Activated CD4-positive, alpha-beta T cell treated with anti-CD3 and anti-CD28 coated beads, Interleukin-2, amount 50 U/mL, for 1 hour (primary cell): Measurements from ENCODE around the gene LAMP5.

Experiments
- DNase-seq: peaks from one replicate; pipeline ENCODE4 v3.0.0-alpha.2; 2020

The LAMP5 gene

DNA sequence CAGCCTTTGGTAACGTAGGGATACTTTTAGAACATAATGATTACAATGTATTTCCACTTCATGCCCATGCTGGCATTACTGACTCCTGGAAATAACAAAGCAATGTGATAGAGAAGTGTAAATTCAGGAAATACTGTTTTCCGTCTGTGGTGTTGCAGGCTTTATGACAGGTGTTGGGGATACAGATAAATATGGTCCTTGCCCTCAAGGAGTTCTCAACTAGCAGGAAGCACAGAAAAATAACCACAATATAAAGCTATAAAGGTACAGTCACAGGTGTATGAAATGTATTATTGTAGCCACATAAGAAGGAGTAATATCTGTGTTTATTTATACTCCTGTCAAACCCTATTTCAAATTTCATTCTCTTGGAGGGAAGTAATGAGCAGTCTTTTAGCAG lies 12.9 kb upstream of the LAMP5 start:
- no peak for DNase-seq

DNA sequence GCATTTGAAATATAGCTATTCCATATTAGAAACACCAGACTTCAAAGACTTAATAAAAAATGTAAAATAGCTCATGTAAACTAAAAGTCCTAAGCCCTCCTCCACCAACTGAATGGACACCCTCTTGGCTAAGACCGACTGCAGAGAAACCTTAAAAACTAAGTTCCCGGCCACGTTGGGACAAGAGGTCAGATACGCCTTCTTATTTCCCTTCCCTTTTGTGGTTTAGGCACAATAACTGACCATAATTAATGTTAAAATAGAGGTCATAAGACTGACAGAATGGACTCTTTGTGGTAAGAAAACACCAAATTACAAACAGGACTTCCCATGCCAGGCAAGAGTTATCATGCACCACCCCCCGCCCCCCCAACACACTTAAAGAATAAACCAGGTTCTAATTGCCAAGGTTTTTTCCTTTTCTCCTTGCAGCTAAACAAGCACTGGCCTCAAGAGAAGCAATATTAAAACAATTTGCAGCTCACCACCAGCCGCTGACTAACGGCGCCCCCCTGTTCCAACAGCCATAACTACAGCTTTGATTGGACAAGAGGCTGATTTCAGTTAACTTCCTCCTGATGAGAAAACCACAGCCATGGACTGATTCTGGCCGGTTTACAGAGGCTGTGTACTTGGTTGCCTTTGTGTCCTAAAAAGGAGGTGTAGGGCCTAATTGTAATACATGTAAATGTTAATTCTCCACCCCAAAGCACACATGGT lies 10.7 kb upstream of the LAMP5 start:
- DNase-seq: no peak

- DNase-seq: no peak
Measured at GRCh38 chr20:9506280-9506821, 8.0 kb upstream of the LAMP5 start.

DNA sequence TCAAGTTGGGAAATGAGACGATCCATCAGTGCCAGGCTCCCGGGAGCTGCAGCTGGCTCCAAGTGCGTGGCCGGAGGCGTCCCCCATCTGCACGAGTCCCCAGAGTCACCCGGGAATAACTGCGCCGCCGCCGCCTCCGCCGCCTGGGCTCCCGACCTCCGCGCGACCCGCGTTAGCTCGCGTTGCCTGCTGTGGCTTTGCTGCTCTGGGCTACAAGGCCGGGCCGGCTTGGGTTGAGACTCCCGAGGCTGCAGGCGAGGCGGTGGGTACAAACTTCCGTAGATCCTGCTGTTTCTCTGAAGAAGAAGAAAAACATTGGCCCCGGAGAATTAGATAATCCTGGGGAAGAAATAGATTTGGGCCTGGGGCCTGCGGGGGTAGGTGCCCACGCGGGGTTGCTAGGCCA lies 7.4 kb upstream of the LAMP5 start:
- no peak for DNase-seq

DNA sequence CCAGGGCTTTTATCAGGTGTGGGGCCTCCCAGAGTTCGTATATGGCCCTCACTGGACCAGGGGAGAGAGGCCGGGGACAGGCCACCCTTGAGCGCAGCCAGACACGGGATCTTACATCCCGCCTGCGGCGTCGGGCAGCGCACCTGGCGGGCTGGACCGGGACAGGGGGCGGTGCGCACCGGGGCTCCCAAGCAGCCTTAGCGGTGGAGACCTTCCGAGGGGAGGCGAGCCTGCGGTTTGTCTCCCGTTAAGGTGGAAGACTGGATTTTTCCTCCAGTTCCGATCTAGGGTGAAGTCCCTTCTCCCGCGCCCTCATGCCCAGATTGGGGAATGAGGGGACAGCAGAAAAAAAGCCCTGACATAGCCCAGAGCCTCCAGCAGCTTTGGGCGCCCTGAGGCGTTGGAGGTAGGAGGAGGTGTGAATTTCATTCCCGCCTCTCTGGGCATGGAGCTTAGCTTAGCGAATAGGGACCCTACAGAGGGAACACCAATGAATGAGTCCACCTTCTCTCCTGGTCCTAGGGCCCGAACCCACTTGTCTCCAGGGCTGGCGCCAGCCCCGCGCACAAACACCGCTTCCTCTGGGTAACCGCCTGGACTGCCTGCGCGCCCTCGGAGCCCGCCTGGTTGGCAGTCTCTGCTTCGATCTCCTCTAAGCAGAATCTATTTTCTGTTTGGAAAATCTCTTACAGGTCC lies 6.7 kb upstream of the LAMP5 start:
- no peak for DNase-seq

DNA sequence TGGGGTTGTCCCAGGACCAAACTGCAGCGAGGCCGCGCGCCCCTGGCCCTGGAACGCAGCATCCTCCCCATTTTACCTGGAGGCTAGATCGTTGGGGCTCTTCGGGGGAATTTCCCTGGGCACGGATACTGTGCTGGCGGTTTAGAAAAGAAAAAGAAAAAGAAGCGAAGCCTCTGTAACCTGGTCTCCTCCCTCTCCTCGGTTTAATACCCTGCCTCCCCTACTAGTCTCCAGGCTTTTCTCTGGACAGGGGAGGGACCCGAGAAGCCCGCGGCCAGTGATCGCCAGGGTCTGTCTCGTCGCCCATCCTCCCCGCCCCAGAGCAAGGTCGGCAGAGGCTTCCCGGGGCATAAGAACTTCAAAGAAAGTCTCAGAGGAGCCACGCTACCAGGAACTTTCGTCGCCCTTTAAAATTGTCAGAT lies 6.1 kb upstream of the LAMP5 start:
- no peak for DNase-seq

GRCh38 chr20:9508696-9509178 lies 5.7 kb upstream of the LAMP5 start:
- DNase-seq: no peak

DNA sequence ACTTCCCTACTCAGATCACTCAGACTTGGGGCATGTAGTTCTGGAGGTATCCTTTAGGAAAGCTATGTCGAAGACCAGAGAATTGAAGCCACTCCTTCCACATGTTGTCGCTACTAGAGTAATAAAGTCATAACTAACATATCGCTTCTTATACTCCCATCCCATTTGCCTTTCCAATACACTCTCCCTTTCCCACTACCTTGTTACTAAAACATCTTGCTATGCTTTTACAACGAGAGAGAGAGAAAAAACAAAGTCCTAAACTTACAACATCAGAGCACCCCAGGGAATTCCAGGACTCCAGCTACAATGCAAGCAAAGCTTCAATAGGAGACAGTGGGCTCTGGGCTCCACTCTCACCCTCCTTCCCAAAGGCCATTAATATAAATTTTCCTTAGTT lies 5.1 kb upstream of the LAMP5 start:
- no peak for DNase-seq

DNA sequence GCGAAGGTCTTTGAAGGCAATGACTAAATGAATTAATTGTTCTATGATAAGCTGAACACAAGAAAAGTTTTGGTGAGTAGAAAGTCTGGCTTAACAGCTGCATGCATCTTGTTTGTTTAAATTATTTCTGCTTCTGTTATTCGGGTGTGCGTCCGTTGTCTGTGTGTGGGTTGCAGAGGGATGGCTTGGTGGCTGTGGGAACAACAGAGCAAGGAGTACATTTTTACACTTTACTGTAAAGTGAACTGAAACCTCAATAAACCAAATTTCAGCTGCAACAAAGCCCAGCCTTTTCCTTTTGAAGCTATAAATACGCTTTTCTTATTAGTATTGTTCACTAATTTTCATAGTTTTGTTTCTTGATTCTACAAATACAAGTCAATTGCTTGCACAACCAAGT lies 3.5 kb upstream of the LAMP5 start:
- DNase-seq: no peak

DNA sequence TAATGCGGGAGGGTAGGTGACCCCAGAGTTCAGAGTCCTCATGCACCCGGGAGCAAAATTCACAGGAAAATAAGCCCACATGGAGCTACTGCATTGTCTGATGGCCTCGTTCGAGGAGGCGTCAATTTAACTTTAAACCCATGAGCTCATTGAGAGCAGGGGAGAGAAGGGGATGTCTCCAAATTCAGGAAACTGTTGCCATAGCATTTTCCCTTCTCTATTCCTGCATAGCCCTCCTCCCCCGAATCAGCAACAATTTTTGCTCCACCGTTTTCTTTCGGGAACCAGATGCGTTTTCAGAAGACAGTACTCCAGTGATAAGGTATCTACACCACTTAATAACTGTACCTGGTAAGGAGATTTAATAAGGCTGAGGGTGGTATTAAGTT lies 324 bp upstream of the LAMP5 start:
- DNase-seq: no peak

DNA sequence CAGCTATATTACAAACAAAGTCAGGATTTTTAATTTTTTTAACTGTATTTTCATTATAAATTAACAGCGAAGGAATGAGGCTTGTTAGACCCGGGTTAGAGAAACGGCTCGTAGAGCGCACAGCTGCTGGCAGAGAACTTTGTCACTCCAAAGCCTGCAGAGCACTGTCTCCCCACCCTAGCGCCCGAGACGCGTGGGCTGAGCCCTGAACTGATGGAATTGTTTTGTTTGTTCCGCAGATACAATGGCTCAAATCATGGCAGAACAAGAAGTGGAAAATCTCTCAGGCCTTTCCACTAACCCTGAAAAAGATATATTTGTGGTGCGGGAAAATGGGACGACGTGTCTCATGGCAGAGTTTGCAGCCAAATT lies 810 bp downstream of the LAMP5 start:
- no peak for DNase-seq

- no peak for DNase-seq
Measured at GRCh38 chr20:9515741-9516233, 1.4 kb downstream of the LAMP5 start.

GRCh38 chr20:9516234-9516871 lies 2.0 kb downstream of the LAMP5 start:
- no peak for DNase-seq

DNA sequence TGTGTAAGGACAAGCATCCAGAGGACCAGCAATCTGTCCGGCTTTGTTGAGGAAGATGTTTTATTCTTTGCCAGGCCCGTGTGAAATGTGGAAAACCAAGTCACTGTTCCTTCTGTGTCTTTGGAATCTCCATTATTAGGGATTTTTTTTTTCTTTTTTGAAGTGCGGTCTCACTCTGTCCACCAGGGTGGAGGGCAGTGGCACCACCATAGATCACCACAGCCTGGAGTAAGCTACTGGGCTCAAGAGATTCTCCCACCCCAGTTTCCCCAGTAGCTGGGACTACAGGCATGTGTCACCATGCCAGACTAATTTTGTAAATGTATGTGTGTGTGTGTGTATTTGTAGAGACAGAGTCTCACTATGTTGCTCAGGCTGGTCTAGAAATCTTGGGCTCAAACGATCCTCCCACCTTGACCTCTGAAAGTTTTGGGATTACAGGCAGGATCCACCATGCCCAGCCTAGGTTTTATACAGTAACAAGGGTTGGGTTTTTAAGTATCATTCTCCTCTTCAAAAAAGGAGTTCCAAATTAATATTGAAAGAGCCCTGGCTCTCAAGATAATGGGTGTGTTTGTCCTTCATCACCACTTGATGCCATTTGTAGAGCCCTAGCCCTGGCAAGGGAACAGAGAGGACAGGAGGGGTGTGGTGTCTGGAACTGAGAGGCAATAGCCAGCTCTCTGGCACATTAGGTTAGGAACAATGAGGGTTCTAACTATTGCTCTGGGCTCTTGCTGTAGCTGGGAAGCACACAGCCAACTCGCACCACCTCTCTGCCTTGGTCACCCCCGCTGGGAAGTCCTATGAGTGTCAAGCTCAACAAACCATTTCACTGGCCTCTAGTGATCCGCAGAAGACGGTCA lies 3.1 kb downstream of the LAMP5 start:
- no peak for DNase-seq

- no peak for DNase-seq
Measured at GRCh38 chr20:9518576-9519175, 4.3 kb downstream of the LAMP5 start.

DNA sequence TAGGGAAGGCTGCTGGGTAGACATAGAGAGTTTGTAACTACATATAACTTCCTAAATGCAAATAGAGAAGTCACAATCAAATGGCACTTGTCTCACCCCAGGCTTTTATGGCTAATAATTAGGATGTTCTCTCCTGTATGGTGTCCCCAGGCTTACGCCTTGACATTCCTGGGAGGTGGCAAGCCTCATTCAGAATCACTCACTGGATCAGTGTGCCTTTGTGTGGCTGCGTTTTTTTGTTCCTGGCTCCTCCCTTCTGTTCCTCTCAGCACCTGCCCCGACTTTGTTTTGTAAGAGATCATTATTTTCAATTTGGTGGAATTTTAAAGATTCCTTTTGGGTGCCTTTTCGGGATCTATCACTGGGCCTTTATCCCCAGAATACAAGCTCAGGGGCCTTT lies 5.7 kb downstream of the LAMP5 start:
- no peak for DNase-seq

GRCh38 chr20:9523636-9524035 lies 9.2 kb downstream of the LAMP5 start:
- no peak for DNase-seq

DNA sequence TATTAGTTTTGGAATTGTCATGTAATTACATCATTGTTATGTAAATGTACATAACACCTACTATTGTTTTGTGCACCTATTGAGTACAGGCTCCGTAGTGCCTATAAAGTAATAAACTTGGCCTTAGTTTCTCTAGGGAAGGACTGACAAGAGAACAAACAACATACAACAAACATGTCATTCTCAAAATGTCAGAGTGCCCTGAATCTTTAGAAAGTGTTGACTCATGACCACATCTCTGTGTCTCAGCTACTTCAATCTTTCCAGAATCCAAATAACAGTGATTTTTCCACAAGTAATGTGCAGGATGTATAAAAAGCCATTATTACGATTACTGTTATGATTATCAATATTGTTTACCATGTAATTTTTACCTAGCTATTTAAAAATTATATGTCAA lies 17.2 kb downstream of the LAMP5 start:
- no peak for DNase-seq

DNA sequence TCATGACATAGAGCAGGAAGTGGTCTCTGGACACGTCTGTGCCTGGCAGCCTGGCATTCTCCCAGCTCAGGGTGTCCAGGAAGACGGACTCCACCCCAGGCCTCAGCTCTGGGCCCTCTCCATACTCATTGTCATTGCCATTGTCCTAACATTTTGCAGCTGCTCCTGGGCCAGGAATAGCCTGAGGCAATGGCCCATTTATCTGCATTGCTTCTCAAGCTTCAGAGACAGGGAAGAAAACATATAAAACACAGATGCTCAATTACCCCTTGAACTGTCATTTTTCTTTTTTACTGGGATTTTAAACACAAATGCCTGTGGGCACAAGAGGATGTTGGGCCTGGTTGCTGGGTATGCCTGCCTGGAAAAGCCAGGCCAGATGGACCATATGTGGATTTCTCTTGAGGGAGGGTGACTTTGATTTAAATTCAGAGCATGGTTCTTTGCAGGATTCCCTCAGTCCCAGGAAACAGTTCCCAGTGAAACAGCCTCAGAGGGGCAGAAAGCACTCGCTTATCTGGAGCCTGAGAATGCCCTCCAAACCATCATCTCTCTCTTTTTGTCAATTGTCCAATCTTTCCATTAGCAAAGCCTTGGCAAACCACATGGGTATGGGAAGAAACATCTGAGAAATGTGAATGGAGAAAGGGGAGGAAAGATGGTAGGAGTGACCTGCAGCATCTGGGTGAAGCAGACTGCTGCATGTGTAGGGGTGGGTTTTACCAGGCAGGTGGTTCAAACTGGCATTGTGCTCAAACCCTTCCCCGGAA lies 17.9 kb downstream of the LAMP5 start:
- DNase-seq: no peak

GRCh38 chr20:9534025-9534424 lies 19.6 kb downstream of the LAMP5 start:
- no peak for DNase-seq

GRCh38 chr20:9535449-9535848 lies 21.1 kb downstream of the LAMP5 start:
- no peak for DNase-seq

GRCh38 chr20:9543214-9543613 lies 28.8 kb downstream of the LAMP5 start:
- DNase-seq: no peak
